ENCODE results near the gene CCDC13. TPM values are rescaled to one million over a fixed set of nuclear protein-coding genes. Genes with fewer than 3 reads are reported as not detected.

CCDC13 gene
- total RNA-seq, 1 experiment from 2014 or later: 2.3 TPM

DNA sequence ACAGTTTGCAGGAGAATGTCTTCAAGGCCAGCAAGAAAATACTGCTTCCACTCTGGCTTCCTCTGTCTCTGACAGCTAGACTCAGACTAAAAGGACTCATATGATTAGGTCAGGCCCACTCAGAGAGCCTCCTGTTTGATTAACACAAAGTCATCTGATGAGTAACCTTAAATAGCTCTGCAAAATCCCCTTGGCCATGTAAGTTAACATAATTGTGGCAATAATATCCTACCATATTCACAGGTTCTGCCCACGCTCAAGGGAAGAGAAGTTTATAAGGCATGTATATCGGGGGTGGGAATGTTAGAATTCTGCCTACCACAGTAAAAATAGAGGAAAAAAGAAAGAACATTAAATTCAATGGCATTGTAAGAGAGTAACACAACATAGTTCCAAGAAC, 49.8 kb downstream of the CCDC13 start:
- DNase-seq (ENCODE audit: low read depth, low spot score): no peak

More for the DNA sequence above, 49.8 kb downstream of the CCDC13 start:
- Histone ChIP-seq H4K20me1 (ENCODE audit: insufficient read depth) (no peaks in the 10 kb centered on the region), H3K9me2 (ENCODE audit: insufficient read depth) (no peaks in the 10 kb centered on the region), H3K4me1 (ENCODE audit: control insufficient read depth in 1 of 2, insufficient read depth in 2 of 2, low read length in 2 of 2) (no peaks in the 10 kb centered on the region), H3K36me3 (ENCODE audit: control insufficient read depth in 1 of 2, insufficient read depth in 2 of 2, low read length in 2 of 2) (no peaks in the 10 kb centered on the region), H2AFZ (ENCODE audit: low read depth, low read length, poor library complexity, severe bottlenecking) (no peak overlapping the region), H3K4me3 (replicated peaks in 1 of 2; ENCODE audit: low read depth in 1 of 2, low read length in 2 of 2) (no peak overlapping the region), H3K9me3 (ENCODE audit: control insufficient read depth in 1 of 2, insufficient read depth in 1 of 2, low read depth in 1 of 2, low read length in 2 of 2) (no peaks in the 10 kb centered on the region), H3K27me3 (ENCODE audit: insufficient read depth, low read length) (no peaks in the 10 kb centered on the region), H3K79me2 (ENCODE audit: insufficient read depth, low read length) (no peaks in the 10 kb centered on the region), H3K4me2 (ENCODE audit: low read length) (no peak overlapping the region), H3K27ac (ENCODE audit: low read depth, low read length) (no peak overlapping the region), H3K9ac (ENCODE audit: low read length) (no peak overlapping the region)
- TF ChIP-seq JUND (IDR thresholded peaks at IDR 0.05) (no peak), REST (IDR thresholded peaks at IDR 0.05; ENCODE audit: low read depth) (no peak), SIN3A (IDR thresholded peaks at IDR 0.05; ENCODE audit: low read depth) (no peak), MAX (IDR thresholded peaks at IDR 0.05) (no peak), YY1 (IDR thresholded peaks at IDR 0.05; ENCODE audit: extremely low read depth, insufficient replicate concordance, low read depth, low read length) (no peak)
- intact Hi-C loops (cut with micrococcal nuclease): no loop called here
- BruUV-seq (replicated peaks): no TSS peak
- ChIA-PET RAD21 (ENCODE audit: low non-redundant PET in 1 of 2, low total read pairs in 2 of 2, uncharacterized antibody in 2 of 2, unreplicated experiment in 2 of 2) (no interaction called here), CTCF (no interaction called here), POLR2A (interaction anchor here (1.2 kb wide), 1 partner anchor 12 kb away, joined by 3 read pairs; no protein-coding TSS in a partner anchor)
- ATAC-seq: no peak

Other genes with a start within 250 kb of the CCDC13 start
- 43.4 TPM for gene SEC22C, start 191.3 kb downstream of the CCDC13 start, total RNA-seq (2021; ENCODE audit: unreplicated experiment)
- 33.0 TPM for gene SS18L2, start 182.4 kb downstream of the CCDC13 start, total RNA-seq (2021; ENCODE audit: unreplicated experiment)
- 59.7 TPM for gene NKTR, start 172.6 kb downstream of the CCDC13 start, total RNA-seq (2021; ENCODE audit: unreplicated experiment)
- 6.3 TPM for gene ZBTB47, start 119.6 kb downstream of the CCDC13 start, total RNA-seq (2021; ENCODE audit: unreplicated experiment)
- not detected for gene KLHL40, start 87.7 kb downstream of the CCDC13 start, total RNA-seq (2021; ENCODE audit: unreplicated experiment)
- 0.52 TPM for gene HHATL, start 70.5 kb downstream of the CCDC13 start, total RNA-seq (2021; ENCODE audit: unreplicated experiment)
- gene HIGD1A, start 31.2 kb upstream of the CCDC13 start, total RNA-seq (2021; ENCODE audit: unreplicated experiment): 71.2 TPM
- 0.76 TPM for gene ACKR2, start 36.2 kb upstream of the CCDC13 start, total RNA-seq (2021; ENCODE audit: unreplicated experiment)
- gene CYP8B1, start 102.6 kb upstream of the CCDC13 start, total RNA-seq (2021; ENCODE audit: unreplicated experiment): 0.12 TPM
- not detected for gene ZNF662, start 132.9 kb upstream of the CCDC13 start, total RNA-seq (2021; ENCODE audit: unreplicated experiment)
- 1.0 TPM for gene GASK1A, start 206.1 kb upstream of the CCDC13 start, total RNA-seq (2021; ENCODE audit: unreplicated experiment)

All from HCT116 (cell line).